ENCODE results near the gene PNMA1. TPM values are rescaled to one million over a fixed set of nuclear protein-coding genes. Genes with fewer than 3 reads are reported as not detected.

The PNMA1 gene
- total and polyA plus RNA-seq, 9 of the 15 experiments (the other 6 are each of a cell fraction or from before 2014, with no cell fraction given) = 1.7 to 26.4 (median 8.7) TPM

- Histone ChIP-seq H3K4me1 (replicated peaks in 1 of 2; ENCODE audit: control insufficient read depth in 2 of 2, insufficient read depth in 2 of 2, low read length in 2 of 2) (peaks cover 68 to 88% of the 10 kb centered on the region in 2 experiments), H3K27ac (ENCODE audit: extremely low read depth, low read depth, low read length) (peak overlapping the region; percentile 86), H4K20me1 (replicated peaks; ENCODE audit: control insufficient read depth, insufficient read depth, low read length) (peaks cover 5% of the 10 kb centered on the region; the same call in 1 of the 2 replicates), H3K9me1 (ENCODE audit: control insufficient read depth, insufficient read depth, low read length) (no peaks in the 10 kb centered on the region), H3K9ac (ENCODE audit: insufficient read depth in 1 of 2, low read depth in 2 of 2, low read length in 2 of 2) (peak overlapping the region; percentile 59 to 86), H3K79me2 (ENCODE audit: control insufficient read depth, insufficient read depth, low read length) (peaks cover 96% of the 10 kb centered on the region), H3K4me2 (ENCODE audit: insufficient read depth, low read length) (peak overlapping the region; percentile 66), H3K4me3 (no peak overlapping the region), H3K9me3 (replicated peaks; ENCODE audit: control insufficient read depth, insufficient read depth, low read depth, low read length) (no peaks in the 10 kb centered on the region), H3K36me3 (ENCODE audit: control insufficient read depth, insufficient read depth, low read length) (peaks cover 49% of the 10 kb centered on the region; the same call in 2 of the 3 replicates), H3K27me3 (ENCODE audit: control insufficient read depth in 2 of 2, insufficient read depth in 2 of 2, low read length in 2 of 2) (no peaks in the 10 kb centered on the region), H2AFZ (ENCODE audit: low read depth, low read length) (no peak overlapping the region)
- ChIA-PET POLR2A (interaction anchor here (1.6 to 6.8 kb wide), 5 partner anchors 11 to 43 kb away, joined by 4 to 80 read pairs (median 6); a partner anchor contains a TSS), CTCF (ENCODE audit: low intra/inter-chr PET ratio) (no interaction called here)
- peak; percentile 18; the same call in 1 of the 2 replicates for TF ChIP-seq ZNF592 (IDR thresholded peaks at IDR 0.05)
- TF ChIP-seq ESRRB (CRISPR knock-in tag; IDR thresholded peaks at IDR 0.05; ENCODE audit: borderline replicate concordance) = no peak
- TF ChIP-seq BCOR (IDR thresholded peaks at IDR 0.05) = 0 out of 2 replicates have a peak, but pooled peaks have one; percentile 14
- TF ChIP-seq POLR2AphosphoS2 (IDR thresholded peaks at IDR 0.05; ENCODE audit: low read length) = no peak
- peak; percentile 84 for TF ChIP-seq RBM25 (IDR thresholded peaks at IDR 0.05; ENCODE audit: low read depth, low read length, severe bottlenecking)
- TF ChIP-seq TFAP4 (CRISPR knock-in tag; IDR thresholded peaks at IDR 0.05; ENCODE audit: borderline replicate concordance) = peak; percentile 16; the same call in 1 of the 2 replicates
- TF ChIP-seq ZFX (CRISPR knock-in tag; IDR thresholded peaks at IDR 0.05) = peak; percentile 25; the same call in 1 of the 2 replicates
- peak; percentile 19; the same call in 1 of the 2 replicates for TF ChIP-seq NR2C2 (CRISPR knock-in tag; IDR thresholded peaks at IDR 0.05)
- no peak for TF ChIP-seq NR2C2 (tag; IDR thresholded peaks at IDR 0.05)
- TF ChIP-seq ZFP36 (IDR thresholded peaks at IDR 0.05; ENCODE audit: low read depth, low read length, partially characterized antibody) = peak; percentile 62
- ATAC-seq (no peak), FAIRE-seq (no peak), DNase-seq (ENCODE audit: extremely low read depth in 1 of 4, low spot score in 3 of 4) (no peak)
- in situ Hi-C loops (cut with MboI) = no loop called here
- 38% methylated on average over 2 of the region's 6 CpGs for WGBS (ENCODE audit: insufficient coverage, low coverage, missing lambda C conversion rate)
- BruUV-seq (replicated peaks) = no TSS peak
- intact Hi-C loops (cut with micrococcal nuclease) = loop anchor here (5.0 kb wide), 2 partner anchors 85 to 145 kb away; partner anchors contain the start of gene ZNF410
Measured at GRCh38 chr14:73742520-73743238, 28.5 kb upstream of the PNMA1 start.
